ENCODE measurements around the gene ETNK2. TPM values are rescaled to one million over a fixed set of nuclear protein-coding genes. Genes with fewer than 3 reads are reported as not detected.
A peak's percentile ranks its signal among the peaks of the same experiment; 100 is the strongest.

The ETNK2 gene
- polyA plus RNA-seq, 1 experiment: 25.6 TPM

DNA sequence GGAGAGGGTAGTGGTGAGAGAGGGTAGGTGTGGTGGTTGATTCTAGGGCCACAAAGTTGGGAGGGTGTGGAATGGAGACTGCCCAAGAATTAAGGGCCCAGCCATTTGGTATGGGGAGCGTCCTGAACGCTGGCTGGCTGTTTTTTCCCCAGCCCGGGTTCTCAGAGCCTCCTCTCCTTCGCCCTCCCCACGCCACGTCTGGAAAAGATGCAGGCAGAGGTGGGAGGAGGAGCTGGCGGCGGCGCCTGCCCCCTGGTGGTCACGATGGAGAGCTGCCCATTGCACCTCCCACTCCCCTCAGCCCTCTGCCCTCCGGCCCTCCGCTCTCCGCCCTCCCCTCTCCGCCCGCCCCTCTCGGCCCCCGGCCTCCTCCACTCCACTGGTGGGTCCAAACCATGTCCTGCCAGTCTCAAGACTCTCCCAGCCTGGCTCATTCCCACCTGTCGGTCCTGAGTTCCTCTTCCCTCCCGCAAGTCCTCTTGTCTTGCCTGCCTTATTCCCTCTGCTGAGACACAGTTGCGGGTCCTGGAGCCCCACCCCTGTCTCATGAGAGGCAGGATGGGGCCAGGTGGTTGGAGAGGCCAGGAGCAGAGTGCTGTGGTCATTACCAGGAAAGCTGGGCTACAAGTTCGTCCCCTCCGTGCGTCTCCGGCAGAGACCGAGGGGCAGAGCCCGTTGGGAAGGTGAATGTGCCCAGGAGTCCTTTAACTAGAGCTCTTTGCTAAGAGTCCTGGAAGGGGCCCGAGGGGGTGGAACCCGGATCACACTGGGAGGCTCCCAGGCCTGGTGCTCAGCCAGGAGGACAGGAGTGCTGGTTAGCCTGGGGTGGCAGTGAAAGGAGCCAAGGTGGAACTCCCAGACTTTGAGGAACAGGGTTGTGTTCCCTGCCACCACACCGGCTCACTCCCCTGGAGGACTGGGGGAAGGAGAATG, 22.6 kb downstream of the ETNK2 start:
- peak; percentile 32 for DNase-seq (ENCODE audit: low read depth, low spot score)
- Histone ChIP-seq H3K27ac (ENCODE audit: low read depth, low read length) (no peak overlapping the region), H3K4me3 (ENCODE audit: low read depth, low read length) (no peak overlapping the region), H3K9me3 (ENCODE audit: control insufficient read depth, insufficient read depth, low read length) (no peaks in the 10 kb centered on the region; the same call in 1 of the 2 replicates), H3K27me3 (ENCODE audit: control insufficient read depth, insufficient read depth, low read length) (no peaks in the 10 kb centered on the region)
- peak; percentile 85 for TF ChIP-seq CTCF (IDR thresholded peaks at IDR 0.05; ENCODE audit: low read depth, low read length)
- ChIA-PET CTCF (interaction anchor here (0.7 to 11.4 kb wide), 36 partner anchors 9 to 381 kb away, joined by 3 to 479 read pairs (median 4); partner anchors contain the start of genes SNRPE and SOX13), POLR2A (interaction anchor here (0.6 to 1.2 kb wide), 6 partner anchors 55 to 271 kb away, joined by 3 to 5 read pairs (median 3); partner anchors contain the start of gene SOX13)

- no peak for DNase-seq (ENCODE audit: low read depth, low spot score)
- ChIA-PET CTCF (interaction anchor here (0.7 to 11.4 kb wide), 31 partner anchors 8 to 380 kb away, joined by 3 to 479 read pairs (median 4); partner anchors contain the start of genes SNRPE and SOX13), POLR2A (interaction anchor here (1.0 to 1.5 kb wide), 4 partner anchors 258 to 268 kb away, joined by 3 to 5 read pairs (median 3); no protein-coding TSS in a partner anchor)
- no peaks in the 10 kb centered on the region for H3K27me3 ChIP-seq (ENCODE audit: control insufficient read depth, insufficient read depth, low read length)
- H3K4me3 ChIP-seq (ENCODE audit: low read depth, low read length): no peak overlapping the region
- no peaks in the 10 kb centered on the region; the same call in 1 of the 2 replicates for H3K9me3 ChIP-seq (ENCODE audit: control insufficient read depth, insufficient read depth, low read length)
- TF ChIP-seq CTCF (IDR thresholded peaks at IDR 0.05; ENCODE audit: low read depth, low read length): no peak
- H3K27ac ChIP-seq (ENCODE audit: low read depth, low read length): no peak overlapping the region
Measured at GRCh38 chr1:204128464-204128963, 23.3 kb downstream of the ETNK2 start.

DNA sequence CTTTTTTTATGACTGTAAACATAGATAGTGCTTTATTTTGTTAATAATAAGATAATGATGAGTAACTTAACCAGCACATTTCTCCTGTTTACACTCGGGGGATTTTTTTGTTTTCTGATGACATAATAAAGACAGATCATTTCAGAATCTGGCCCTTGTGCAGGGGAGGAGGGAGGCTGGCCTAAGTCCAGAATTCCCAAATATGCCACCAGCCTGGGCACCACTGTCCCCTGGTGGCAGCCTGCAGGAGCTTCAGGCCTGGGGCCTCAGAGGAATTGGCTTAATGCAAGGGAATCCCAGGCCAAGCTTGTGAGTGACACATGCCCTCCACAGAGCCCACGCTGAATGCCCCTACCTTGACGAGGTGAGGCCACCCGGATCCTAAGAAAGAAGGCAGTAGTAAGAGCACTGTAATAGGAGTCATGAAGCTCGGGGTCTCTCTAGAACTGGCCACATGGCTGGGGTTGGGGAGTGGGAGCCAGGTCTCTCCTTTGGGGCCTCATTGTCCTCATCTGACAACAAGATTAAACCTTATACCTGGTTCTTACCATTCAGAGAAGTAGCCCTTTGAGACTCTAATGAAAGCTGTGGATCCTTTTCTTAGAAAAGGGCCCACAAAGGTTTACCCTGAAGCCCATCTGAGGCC, 24.1 kb downstream of the ETNK2 start:
- DNase-seq (ENCODE audit: low read depth, low spot score): peak; percentile 71
- Histone ChIP-seq H3K9me3 (ENCODE audit: control insufficient read depth, insufficient read depth, low read length) (no peaks in the 10 kb centered on the region; the same call in 1 of the 2 replicates), H3K4me3 (ENCODE audit: low read depth, low read length) (no peak overlapping the region), H3K27me3 (ENCODE audit: control insufficient read depth, insufficient read depth, low read length) (no peaks in the 10 kb centered on the region), H3K27ac (ENCODE audit: low read depth, low read length) (no peak overlapping the region)
- CTCF ChIA-PET: interaction anchor here (0.5 to 11.4 kb wide), 18 partner anchors 8 to 379 kb away, joined by 3 to 479 read pairs (median 8); partner anchors contain the start of genes SNRPE and SOX13
- peak; percentile 98 for TF ChIP-seq CTCF (IDR thresholded peaks at IDR 0.05; ENCODE audit: low read depth, low read length)
- POLR2A ChIA-PET: interaction anchor here (1.1 to 1.5 kb wide), 5 partner anchors 54 to 267 kb away, joined by 3 to 5 read pairs (median 3); no protein-coding TSS in a partner anchor

DNA sequence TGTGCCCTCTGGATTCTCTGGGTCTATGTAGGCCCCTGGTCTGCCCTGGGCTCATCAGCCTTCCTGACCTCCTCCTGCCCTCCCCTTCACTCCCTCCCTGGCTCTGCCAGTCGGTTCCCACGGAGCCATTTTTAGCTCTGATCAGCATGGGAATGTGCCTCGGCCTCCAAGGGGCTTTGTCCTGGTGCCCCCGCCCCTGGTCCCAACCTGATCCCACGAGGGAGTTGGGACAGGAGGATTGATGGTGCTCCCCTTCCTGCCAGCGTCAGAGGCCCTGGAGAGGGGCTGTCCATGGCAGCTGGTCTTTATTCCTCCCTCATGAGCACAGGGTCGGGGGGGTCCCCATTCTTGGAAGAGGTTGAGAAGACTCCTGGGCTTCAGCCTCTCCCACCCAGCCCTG, 24.9 kb downstream of the ETNK2 start:
- no peak for TF ChIP-seq CTCF (IDR thresholded peaks at IDR 0.05; ENCODE audit: low read depth, low read length)
- Histone ChIP-seq H3K27me3 (ENCODE audit: control insufficient read depth, insufficient read depth, low read length) (no peaks in the 10 kb centered on the region), H3K27ac (ENCODE audit: low read depth, low read length) (no peak overlapping the region), H3K4me3 (ENCODE audit: low read depth, low read length) (no peak overlapping the region), H3K9me3 (ENCODE audit: control insufficient read depth, insufficient read depth, low read length) (no peaks in the 10 kb centered on the region; the same call in 1 of the 2 replicates)
- ChIA-PET POLR2A (interaction anchor here (1.1 to 1.5 kb wide), 4 partner anchors 53 to 264 kb away, joined by 3 to 5 read pairs (median 3); no protein-coding TSS in a partner anchor), CTCF (interaction anchor here (1.3 to 11.4 kb wide), 3 partner anchors 13 to 261 kb away, joined by 4 to 479 read pairs (median 9); partner anchors contain the start of gene SNRPE)
- DNase-seq (ENCODE audit: low read depth, low spot score): no peak

Data from AG04450 (cell line).